ENCODE data around the gene WNK3.

DNA sequence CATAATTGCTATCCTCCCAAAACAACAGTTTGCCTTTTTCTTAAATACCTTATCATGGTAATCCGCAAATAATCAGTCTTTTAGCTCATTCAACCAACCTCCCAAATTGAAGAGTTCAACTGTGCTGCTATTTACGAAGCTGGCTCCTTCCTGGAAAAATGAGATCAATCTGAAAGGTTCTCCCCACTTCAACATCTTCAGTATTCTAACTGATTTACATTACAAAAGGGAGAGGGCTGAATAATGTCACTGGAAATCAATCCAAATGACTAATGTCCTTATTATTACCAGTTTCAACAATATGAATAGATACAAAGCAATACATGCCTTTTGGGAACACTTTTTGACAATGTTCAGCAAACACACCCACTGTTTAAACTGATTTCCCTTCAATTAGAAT is 86.2 kb downstream of the WNK3 start:
- TF ChIP-seq JUND (IDR thresholded peaks at IDR 0.05; ENCODE audit: low read depth, low read length) (no peak), SREBF1 (IDR thresholded peaks at IDR 0.05; ENCODE audit: low read length) (no peak)

All from GM12878 (cell line).